ENCODE measurements around the gene GPR15. TPM values are rescaled to one million over a fixed set of nuclear protein-coding genes. Genes with fewer than 3 reads are reported as not detected.
A peak's percentile ranks its signal among the peaks of the same experiment; 100 is the strongest.

GPR15 gene
- total and polyA plus RNA-seq, 10 of the 15 experiments (the other 5 are each of a cell fraction or from before 2014, with no cell fraction given) = 70.7 to 150 (median 115) TPM

GRCh38 chr3:98563661-98564281, 32.0 kb downstream of the GPR15 start (continued):
- TF ChIP-seq ZBTB40 (IDR thresholded peaks at IDR 0.05; ENCODE audit: borderline replicate concordance) (no peak; the same call in 1 of the 2 replicates), ZNF217 (IDR thresholded peaks at IDR 0.05) (peak; percentile 58; the same call in 1 of the 2 replicates), MTA3 (IDR thresholded peaks at IDR 0.05; ENCODE audit: borderline replicate concordance, low read length) (peak; percentile 94), NFXL1 (IDR thresholded peaks at IDR 0.05; ENCODE audit: borderline replicate concordance) (no peak), BMI1 (IDR thresholded peaks at IDR 0.05; ENCODE audit: borderline replicate concordance) (peak; percentile 80), KDM1A (IDR thresholded peaks at IDR 0.05; ENCODE audit: borderline replicate concordance) (no peak), HDGF (IDR thresholded peaks at IDR 0.05) (no peak), MEF2B (IDR thresholded peaks at IDR 0.05; ENCODE audit: partially characterized antibody, poor library complexity, severe bottlenecking) (peak; percentile 75), E2F8 (IDR thresholded peaks at IDR 0.05; ENCODE audit: low read depth, partially characterized antibody) (no peak), JUNB (IDR thresholded peaks at IDR 0.05) (peak; percentile 91), EED (IDR thresholded peaks at IDR 0.05; ENCODE audit: low read depth) (0 out of 2 replicates have a peak, but pooled peaks have one; percentile 29), GATAD2B (conservative IDR thresholded peaks at IDR 0.05; ENCODE audit: low read depth) (no peak), KAT2A (conservative IDR thresholded peaks at IDR 0.05; ENCODE audit: control insufficient read depth, low read depth, low read length) (no peak), SMAD5 (IDR thresholded peaks at IDR 0.05; ENCODE audit: low read depth) (no peak), SPI1 (IDR thresholded peaks at IDR 0.05; ENCODE audit: borderline replicate concordance, insufficient read depth, low read depth, low read length) (peak; percentile 66), HCFC1 (IDR thresholded peaks at IDR 0.05; ENCODE audit: low read length) (no peak), ZBED1 (IDR thresholded peaks at IDR 0.05; ENCODE audit: borderline replicate concordance) (peak; percentile 87), MLLT1 (IDR thresholded peaks at IDR 0.05) (peak; percentile 33; the same call in 1 of the 2 replicates)
- TF ChIP-seq, protein P1, sequence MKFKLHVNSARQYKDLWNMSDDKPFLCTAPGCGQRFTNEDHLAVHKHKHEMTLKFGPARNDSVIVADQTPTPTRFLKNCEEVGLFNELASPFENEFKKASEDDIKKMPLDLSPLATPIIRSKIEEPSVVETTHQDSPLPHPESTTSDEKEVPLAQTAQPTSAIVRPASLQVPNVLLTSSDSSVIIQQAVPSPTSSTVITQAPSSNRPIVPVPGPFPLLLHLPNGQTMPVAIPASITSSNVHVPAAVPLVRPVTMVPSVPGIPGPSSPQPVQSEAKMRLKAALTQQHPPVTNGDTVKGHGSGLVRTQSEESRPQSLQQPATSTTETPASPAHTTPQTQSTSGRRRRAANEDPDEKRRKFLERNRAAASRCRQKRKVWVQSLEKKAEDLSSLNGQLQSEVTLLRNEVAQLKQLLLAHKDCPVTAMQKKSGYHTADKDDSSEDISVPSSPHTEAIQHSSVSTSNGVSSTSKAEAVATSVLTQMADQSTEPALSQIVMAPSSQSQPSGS (IDR thresholded peaks at IDR 0.05; ENCODE audit: low read length) = peak; percentile 95
- TF ChIP-seq, protein P2, sequence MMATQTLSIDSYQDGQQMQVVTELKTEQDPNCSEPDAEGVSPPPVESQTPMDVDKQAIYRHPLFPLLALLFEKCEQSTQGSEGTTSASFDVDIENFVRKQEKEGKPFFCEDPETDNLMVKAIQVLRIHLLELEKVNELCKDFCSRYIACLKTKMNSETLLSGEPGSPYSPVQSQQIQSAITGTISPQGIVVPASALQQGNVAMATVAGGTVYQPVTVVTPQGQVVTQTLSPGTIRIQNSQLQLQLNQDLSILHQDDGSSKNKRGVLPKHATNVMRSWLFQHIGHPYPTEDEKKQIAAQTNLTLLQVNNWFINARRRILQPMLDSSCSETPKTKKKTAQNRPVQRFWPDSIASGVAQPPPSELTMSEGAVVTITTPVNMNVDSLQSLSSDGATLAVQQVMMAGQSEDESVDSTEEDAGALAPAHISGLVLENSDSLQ (IDR thresholded peaks at IDR 0.05) = no peak

Measured in GM12878 (cell line).